ENCODE results near the gene CDH16. TPM values are rescaled to one million over a fixed set of nuclear protein-coding genes. Genes with fewer than 3 reads are reported as not detected.

CDH16 gene
- total and polyA plus RNA-seq, 2 experiments from 2014 or later = not detected

GRCh38 chr16:66950971-66951790 lies 32.5 kb upstream of the CDH16 start:
- 0 out of 3 replicates have a peak, but pooled peaks cover 4% of the 10 kb centered on the region for H3K36me3 Mint-ChIP-seq (ENCODE audit: low read depth)
- Histone ChIP-seq H3K4me2 (no peak overlapping the region), H3K79me2 (replicated peaks; ENCODE audit: insufficient read depth) (no peaks in the 10 kb centered on the region), H3K4me1 (ENCODE audit: insufficient read depth) (peaks cover 3% of the 10 kb centered on the region; the same call in 1 of the 2 replicates), H3F3A (replicated peaks; ENCODE audit: low read depth) (no peaks in the 10 kb centered on the region), H3K9me2 (ENCODE audit: insufficient read depth) (no peaks in the 10 kb centered on the region), H2AFZ (no peak overlapping the region), H4K20me1 (replicated peaks; ENCODE audit: insufficient read depth) (no peaks in the 10 kb centered on the region), H3K27me3 (ENCODE audit: insufficient read depth) (peaks cover 51% of the 10 kb centered on the region), H3K27ac (ENCODE audit: low read depth) (no peak overlapping the region), H3K4me3 (no peak overlapping the region), H3K36me3 (ENCODE audit: insufficient read depth) (no peaks in the 10 kb centered on the region)
- DNase-seq (ENCODE audit: low spot score) (no peak), ATAC-seq (no peak)
- peaks cover 45% of the 10 kb centered on the region for H3K27me3 Mint-ChIP-seq (ENCODE audit: insufficient read depth, low read depth, poor library complexity)
- H3K4me3 Mint-ChIP-seq = no peak overlapping the region
- H3K27ac Mint-ChIP-seq = no peak overlapping the region
- peaks cover 10% of the 10 kb centered on the region; the same call in 2 of the 3 replicates for H3K9me3 Mint-ChIP-seq
- no peak for TF ChIP-seq STAT1 (IDR thresholded peaks at IDR 0.05; ENCODE audit: unreplicated experiment)
- TF ChIP-seq ZNF462 (CRISPR knock-in tag; IDR thresholded peaks at IDR 0.05) = no peak
- no peak for TF ChIP-seq ZNF114 (CRISPR knock-in tag; IDR thresholded peaks at IDR 0.05)
- no peak for TF ChIP-seq EZH2phosphoT487 (IDR thresholded peaks at IDR 0.05; ENCODE audit: unreplicated experiment)
- no peak for TF ChIP-seq ETS1 (IDR thresholded peaks at IDR 0.05)
- TF ChIP-seq POLR2AphosphoS5 (IDR thresholded peaks at IDR 0.05; ENCODE audit: low read depth) = no peak
- no peak for TF ChIP-seq REST (IDR thresholded peaks at IDR 0.05; ENCODE audit: unreplicated experiment)
- no peak for TF ChIP-seq CREB1 (CRISPR knock-in tag; IDR thresholded peaks at IDR 0.05; ENCODE audit: low read depth)
- no peak for TF ChIP-seq NANOG (IDR thresholded peaks at IDR 0.05; ENCODE audit: borderline replicate concordance)
- TF ChIP-seq CTCF (conservative IDR thresholded peaks at IDR 0.05; ENCODE audit: low read depth in 2 of 2) = no peak
- TF ChIP-seq EZH2 (IDR thresholded peaks at IDR 0.05; ENCODE audit: low read depth, unreplicated experiment) = no peak
- TF ChIP-seq ZNF331 (CRISPR knock-in tag; IDR thresholded peaks at IDR 0.05; ENCODE audit: low read depth) = no peak
- no peak for TF ChIP-seq JUNB (IDR thresholded peaks at IDR 0.05; ENCODE audit: unreplicated experiment)
- H3K4me1 Mint-ChIP-seq = peaks cover 3% of the 10 kb centered on the region; the same call in 2 of the 3 replicates

All from GM23338 (cell line).